Stimulated activated CD4-positive, alpha-beta T cell treated with anti-CD3 and anti-CD28 coated beads, Interleukin-1b, Interleukin-23, amount 100 ng/mL, for 24 hours (primary cell): ENCODE results near the gene C2CD4D.

ENCODE experiments used
- DNase-seq, 4 experiments: peaks; one replicate each; pipeline ENCODE4 v3.0.0-alpha.2; 2020; ENCODE audit warnings: low read depth in 4 of 4, low spot score in 1 of 4

The C2CD4D gene

GRCh38 chr1:151835596-151835995, 4.0 kb downstream of the C2CD4D start:
- no peak for DNase-seq

DNA sequence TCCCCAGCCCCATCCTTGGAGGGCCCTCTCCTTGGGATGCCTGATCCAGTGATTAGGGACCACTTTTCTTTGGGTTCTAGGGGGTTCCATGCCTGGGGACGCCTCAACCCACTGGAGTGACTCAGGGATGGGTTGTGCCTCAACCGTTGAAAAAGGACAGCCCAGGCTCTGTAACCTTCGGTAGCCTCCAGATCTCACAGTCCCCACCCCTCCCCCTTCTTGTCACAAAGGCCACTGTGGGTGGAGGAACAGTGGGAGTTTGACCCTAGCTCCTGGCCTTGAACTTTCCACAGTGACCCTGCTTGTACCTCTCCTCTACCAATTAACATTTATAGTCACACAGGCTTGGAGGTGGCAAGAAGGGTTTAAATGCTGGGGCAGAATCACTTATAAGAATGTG, 5.4 kb downstream of the C2CD4D start:
- no peak for DNase-seq

DNA sequence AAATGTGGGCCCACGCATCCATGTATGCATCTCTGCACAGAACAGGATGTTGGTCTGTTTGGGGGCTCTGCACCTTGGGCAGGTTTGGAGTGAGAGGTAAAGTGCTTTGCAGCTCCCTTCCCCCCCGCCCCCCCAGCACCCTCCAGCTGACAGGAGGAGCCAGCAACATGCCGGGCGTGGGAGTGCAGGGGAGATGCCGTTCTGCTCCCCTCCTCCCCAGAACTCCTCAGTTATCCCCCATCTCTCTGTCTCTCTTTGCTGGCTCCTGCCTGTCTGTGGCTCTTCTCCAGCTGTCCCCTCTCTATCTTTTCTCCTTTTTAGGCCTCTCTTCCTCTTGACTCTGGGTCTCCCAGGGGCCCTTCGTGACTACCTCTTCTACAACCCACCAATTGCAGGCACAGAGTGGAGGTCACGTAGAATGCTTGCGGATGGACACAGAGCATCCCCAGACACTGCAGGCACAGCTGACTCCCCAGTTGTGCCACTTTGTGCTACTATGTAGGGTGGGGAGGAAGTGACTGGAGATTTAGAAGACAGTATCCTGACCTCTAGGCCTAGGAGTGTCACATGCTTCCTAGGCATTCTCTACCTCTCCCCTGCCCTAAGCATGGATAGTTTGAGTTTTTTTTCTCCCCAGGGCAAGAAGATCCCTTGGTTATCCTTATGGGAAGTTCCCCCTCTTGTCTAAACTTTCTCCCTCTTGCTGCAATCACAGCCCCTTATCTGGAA, 6.3 kb downstream of the C2CD4D start:
- no peak for DNase-seq

DNA sequence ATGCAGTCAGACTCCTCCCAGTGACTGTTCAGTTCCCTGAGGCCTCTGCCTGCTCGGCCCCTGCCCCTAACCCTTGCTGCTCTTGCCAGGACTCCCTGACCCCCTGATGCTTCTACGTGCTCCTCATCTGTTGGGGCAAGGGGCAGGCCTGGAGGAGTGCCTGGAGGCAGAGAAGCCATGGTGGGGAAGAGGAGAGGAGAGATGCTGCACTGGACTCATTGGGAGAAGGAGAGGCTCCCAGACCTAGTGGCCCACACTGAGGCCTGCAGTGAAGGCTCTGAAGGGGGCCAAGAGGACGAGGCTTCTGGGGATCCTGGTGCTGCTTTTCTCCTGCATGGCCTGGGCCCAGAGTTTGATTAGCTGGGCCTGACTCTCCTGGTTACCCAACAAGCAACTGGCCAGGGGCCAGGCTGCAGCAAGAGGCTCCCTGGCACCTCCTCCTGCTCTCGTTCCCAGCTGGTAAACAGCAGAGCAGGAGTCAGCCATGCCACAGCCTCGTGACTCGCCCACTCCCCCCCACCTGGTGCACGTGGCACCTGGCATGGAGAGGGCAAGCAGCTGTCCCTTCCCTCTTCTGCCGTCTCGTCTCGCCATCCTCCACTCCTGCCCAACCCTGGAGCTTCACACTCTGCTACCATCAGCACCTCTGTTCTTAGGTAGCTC, 7.2 kb downstream of the C2CD4D start:
- DNase-seq, result no peak

- DNase-seq, result no peak
Observed at GRCh38 chr1:151831605-151832004, 8.0 kb downstream of the C2CD4D start, which contains the start of gene RORC. Gene RORC (minus strand): TSS chr1:151831802. CDS start chr1:151831764, 38 bp downstream.

DNA sequence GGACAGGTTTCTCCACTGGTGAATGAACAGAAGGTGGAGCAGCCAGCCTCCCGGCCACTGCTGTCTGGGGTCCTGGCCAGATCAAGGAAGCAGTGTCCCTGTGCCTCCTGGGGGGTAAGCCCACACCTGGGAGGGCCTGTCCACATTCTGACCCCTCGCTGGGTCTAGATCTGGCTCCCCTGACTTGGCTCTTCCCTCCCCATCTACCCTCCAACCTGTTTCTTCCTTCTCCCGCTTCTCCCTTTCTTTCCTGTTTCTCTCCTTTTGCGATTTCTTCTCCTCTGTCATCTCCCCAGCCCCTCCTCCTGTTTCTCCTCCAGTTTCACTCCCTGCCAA, 8.4 kb downstream of the C2CD4D start:
- no peak for DNase-seq

GRCh38 chr1:151830055-151830454, 9.6 kb downstream of the C2CD4D start:
- no peak for DNase-seq

GRCh38 chr1:151829352-151830046, 10.1 kb downstream of the C2CD4D start:
- no peak for DNase-seq

GRCh38 chr1:151828921-151829320, 10.7 kb downstream of the C2CD4D start:
- no peak for DNase-seq

GRCh38 chr1:151827853-151828252, 11.8 kb downstream of the C2CD4D start:
- no peak for DNase-seq

DNA sequence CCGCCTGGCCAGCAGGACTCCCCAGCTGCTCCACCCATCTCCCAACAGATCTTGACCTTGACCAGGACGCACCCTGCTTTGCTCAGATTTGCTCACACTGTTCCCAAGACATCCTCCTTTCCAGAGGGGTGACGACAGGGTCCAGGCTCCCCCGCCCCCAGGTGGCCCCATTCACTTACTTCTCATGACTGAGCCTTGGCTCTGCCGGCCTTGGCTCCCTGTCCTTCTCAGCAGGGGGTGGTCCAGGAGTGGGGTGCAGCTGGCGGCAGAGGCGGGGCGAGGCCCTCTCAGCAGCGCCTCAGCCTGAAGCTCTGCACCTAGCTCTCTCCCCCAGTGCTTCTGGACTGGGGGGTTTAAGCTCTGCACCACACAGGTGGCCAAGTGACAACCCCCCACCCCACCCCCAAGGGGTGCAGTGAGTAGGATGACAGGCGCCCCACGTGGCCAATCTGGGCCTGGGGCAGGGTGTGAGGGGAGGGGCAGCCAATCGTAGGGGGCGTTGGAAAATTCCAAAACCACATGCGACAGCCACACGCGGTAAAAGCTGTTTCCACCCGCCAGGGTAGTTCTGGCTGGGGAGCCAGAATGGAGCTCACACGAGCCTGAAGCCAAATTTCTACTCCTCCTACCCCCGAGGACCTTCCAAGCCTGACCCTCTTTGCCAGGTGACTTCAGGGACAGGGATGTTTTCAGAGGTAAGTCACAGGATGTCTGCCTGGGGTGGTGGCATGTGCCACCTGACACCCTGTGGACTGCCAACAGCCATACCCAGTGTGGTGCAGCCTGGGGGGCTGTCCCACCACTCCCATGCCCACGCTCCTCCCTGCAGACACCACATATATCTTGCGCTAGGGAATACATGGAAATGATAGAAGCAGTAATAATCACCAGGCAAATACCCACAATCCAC, 13.6 kb downstream of the C2CD4D start:
- DNase-seq, result no peak

DNA sequence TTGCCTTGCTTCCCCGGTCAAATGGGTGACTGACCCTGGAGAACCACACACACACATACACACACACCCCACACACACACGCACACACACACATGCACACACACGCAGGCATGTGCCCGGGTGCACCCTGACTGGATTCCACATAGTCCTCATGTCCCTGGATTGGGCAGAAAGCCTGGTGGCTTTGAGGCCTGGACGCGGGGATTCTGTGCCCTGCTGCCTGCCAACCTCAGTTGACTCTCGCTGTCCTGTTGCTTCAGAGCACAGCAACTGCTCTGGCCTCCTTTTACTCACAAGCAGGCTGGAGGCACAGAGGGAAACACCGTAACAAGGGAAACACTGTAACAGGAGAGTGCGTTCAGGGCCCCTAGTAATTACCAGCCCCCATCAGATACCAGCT, 14.4 kb downstream of the C2CD4D start:
- no peak for DNase-seq

- no peak for DNase-seq
Observed at GRCh38 chr1:151823175-151823574, 16.4 kb downstream of the C2CD4D start.

DNA sequence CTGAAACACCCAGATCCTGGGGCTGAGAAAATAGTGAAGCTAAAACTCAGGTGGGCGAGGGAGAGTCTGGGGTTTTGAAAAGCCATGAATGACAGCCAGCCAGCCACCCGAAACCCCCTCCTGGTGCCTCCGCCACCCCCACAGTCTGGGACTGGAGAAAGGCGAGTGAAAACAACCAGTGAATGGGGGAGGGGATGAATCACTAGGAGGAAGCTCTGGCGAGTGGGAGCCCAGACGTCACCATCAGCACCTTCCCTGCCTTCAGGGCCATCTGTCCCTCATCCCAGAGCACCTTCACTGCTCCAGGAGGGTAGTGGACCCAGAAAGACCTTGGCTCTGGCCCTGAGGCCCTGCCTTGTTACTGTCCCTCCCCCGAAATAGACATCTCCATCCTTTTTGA, 17.2 kb downstream of the C2CD4D start:
- peak in 1 of 4 experiments; percentile 57 for DNase-seq

DNA sequence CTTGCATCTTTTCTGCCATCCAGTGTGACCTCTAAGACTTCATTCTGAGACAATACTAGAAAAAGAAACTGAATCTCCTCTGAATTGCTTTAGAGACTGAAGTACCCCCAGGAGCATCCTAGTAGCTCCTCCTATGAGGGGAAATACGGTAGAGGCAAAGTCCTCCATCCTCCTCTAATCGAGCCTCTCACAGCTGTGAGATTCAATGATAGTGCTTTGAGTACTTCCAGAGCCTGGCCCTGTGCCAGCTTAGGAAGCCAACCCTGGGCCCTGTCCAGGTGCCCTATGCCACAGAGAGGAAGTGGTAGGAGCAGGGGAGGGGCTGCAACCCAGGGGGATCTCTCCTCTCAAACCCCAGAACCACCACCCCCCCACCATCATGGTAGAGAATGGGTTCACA, 18.7 kb downstream of the C2CD4D start:
- DNase-seq, result no peak

DNA sequence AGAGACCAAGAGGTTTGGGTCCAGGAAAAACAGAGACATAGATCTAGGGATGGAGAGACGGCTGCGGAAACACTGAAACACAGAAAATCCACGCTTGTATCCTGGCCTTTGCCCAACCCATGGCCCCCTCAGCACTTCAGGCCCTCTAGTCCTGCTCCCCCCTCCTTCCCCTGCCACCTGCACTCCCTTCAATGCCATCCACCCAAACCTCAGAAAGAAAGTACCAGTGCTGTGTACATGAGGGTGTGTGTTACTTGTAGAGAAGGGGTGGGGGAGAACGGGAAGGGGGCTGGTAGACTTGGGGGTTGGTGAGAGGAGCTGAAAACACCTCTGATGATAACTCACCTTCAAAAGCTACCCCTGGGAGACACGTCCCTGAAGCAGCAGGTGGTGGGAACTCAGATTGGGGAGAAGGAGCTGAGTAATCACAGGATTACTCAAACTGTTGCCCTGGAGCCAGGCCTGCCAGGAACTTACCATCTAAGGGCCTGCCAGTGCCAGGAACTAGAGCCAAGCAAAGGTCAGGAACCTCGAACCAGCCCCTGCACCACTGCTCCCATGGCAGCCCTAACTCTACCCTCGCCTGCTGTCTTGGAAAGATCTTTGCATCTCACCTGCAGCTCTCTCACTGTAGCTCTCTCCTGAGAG, 19.5 kb downstream of the C2CD4D start:
- DNase-seq, result no peak

- DNase-seq, result no peak
Observed at GRCh38 chr1:151819227-151819835, 20.3 kb downstream of the C2CD4D start.

GRCh38 chr1:151817353-151817730, 22.3 kb downstream of the C2CD4D start:
- no peak for DNase-seq

DNA sequence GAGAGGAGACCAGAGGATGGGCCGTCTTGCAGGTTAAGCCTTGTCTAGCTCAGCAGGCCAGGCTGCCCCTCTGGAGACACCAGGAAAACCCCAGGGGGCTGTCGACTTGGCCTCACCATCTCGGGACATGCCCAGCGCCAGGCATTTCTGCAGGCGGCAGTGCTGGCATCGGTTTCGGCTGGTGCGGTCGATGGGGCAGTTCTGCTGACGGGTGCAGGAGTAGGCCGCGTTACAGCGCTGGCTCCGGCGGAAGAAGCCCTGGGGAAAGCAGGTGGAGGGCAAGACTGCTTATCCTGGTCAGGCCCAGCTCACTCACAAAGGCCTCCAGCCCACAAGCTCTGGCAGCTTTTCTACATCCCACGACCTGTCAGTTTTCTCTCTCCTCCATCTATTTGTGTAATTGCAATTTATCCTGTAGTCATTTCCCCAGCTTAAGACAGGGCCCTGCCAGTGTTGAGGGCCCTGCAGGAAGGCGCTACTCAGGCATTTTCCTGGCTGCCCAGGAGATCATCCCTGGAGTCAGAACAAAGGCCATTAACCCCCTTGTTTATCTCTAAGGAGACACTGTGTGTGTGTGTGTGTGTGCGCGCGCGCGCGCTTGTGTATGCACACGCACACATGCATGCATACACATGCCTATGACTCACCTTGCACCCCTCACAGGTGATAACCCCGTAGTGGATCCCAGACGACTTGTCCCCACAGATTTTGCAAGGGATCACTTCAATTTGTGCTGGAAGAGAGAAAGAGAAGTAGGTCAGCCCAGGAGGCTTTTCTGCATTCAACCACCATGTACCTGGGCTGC, 22.9 kb downstream of the C2CD4D start:
- no peak for DNase-seq
